Heart right ventricle (tissue), 16 donors: ENCODE data around the gene IL1RAPL2. TPM values are rescaled to one million over a fixed set of nuclear protein-coding genes. Genes with fewer than 3 reads are reported as not detected.
"Not testable (repeated sequence)": the region's sequence is repeated elsewhere in the genome, so short reads cannot be mapped to it uniquely, and the experiment has no call there.

Source experiments
- ATAC-seq, 8 donors: fragments of 200-7000 bp; cut with Tn5 transposase; one replicate each; pipeline ENCODE4 v1.9.1; 2020; ENCODE audit warnings: mild to moderate bottlenecking in 8 of 8, moderate library complexity in 8 of 8, moderate number of reproducible peaks in 1 of 8
- DNase-seq, 2 donors: peaks; one replicate each; pipeline ENCODE4 v3.0.0-alpha.2; 2020
- H3K27ac ChIP-seq, 10 donors: fragments of 200-600 bp; sonication (generic) in 2 of 10; one replicate each; pipeline versions ENCODE4 v1.5.0 to v1.8.0; 2020 to 2022; ENCODE audit warnings: mild to moderate bottlenecking in 3 of 10
- H3K27me3 ChIP-seq, 7 donors: fragments of 200-600 bp; one replicate each; pipeline ENCODE4 v1.8.0; 2021 to 2022; ENCODE audit warnings: mild to moderate bottlenecking in 2 of 7
- H3K36me3 ChIP-seq, 9 donors: fragments of 200-600 bp; sonication (generic) in 1 of 9; one replicate each; pipeline versions ENCODE4 v1.5.0 to v1.8.0; 2020 to 2022; ENCODE audit warnings: mild to moderate bottlenecking in 2 of 9
- H3K4me1 ChIP-seq, 9 donors: fragments of 200-600 bp; sonication (generic) in 1 of 9; one replicate each; pipeline versions ENCODE4 v1.5.0 to v1.8.0; 2020 to 2022; ENCODE audit warnings: mild to moderate bottlenecking in 4 of 9
- H3K4me3 ChIP-seq, 10 donors: fragments of 200-600 bp; sonication (generic) in 2 of 10; one replicate each; pipeline versions ENCODE4 v1.5.0 to v1.8.0; 2020 to 2022; ENCODE audit warnings: mild to moderate bottlenecking in 7 of 10, moderate library complexity in 2 of 10
- H3K9me3 ChIP-seq, 11 donors: fragments of 200-600 bp in 10 of 11; sonication (generic) in 2 of 11; one replicate each; pipeline versions ENCODE4 v1.5.0 to v1.8.0; 2013 to 2022; ENCODE audit warnings: mild to moderate bottlenecking in 2 of 11, control low read depth in 1 of 11, moderate library complexity in 1 of 11
- CTCF ChIP-seq, 9 donors: fragments of 200-600 bp; sonication (generic) in 2 of 9; IDR thresholded peaks; one replicate each; pipeline versions ENCODE4 v1.5.0 to v1.8.0; 2021 to 2022; ENCODE audit warnings: antibody characterized with exemption in 9 of 9, mild to moderate bottlenecking in 5 of 9, moderate library complexity in 1 of 9
- WGBS, 2 donors: extraction: QIAGEN DNeasy Blood & Tissue Kit; methylation state at CpG; one replicate each; pipeline ENCODE4 v1.1.7; 2013; ENCODE audit warnings: inconsistent platforms in 1 of 2; 5-methylcytosine and 5-hydroxymethylcytosine counted together
- intact Hi-C, 10 donors: fragments of 100-400 bp; cut with DNase I; formaldehyde crosslinking; loops; one replicate each; pipeline versions ENCODE4 v1.11.1 to v1.14.2; 2022
- polyA plus RNA-seq, 2 donors: library from polyadenylated mRNA; stranded (reverse); fragments of 200-250 nt; gene quantifications; one replicate each; pipeline ENCODE4 v1.2.3, GENCODE V29; 2013
- total RNA-seq, 10 donors: library from RNA; stranded (reverse); fragmentation: NEBNext Ultra II Directional in 3 of 10; extraction: Animal tissue kit (Norgen Biotek cat#: 25700) in 3 of 10; gene quantifications; one replicate each; pipeline versions ENCODE4 v1.2.1 to v1.2.4, GENCODE V29; 2021 to 2023
- donor health status: Arrhythmogenic right ventricular cardiomyopathy.
- donor health status: ischemic (EF 13 %, LVEDD 7.1; RV severe dilation, severe dysfunction).
- donor health status: healthy with polysubstance abuse.
- donor health status: DM: no; HTN: yes; CAD: no.
- donor health status: DM: no; HTN: no; CAD: no.
- donor health status: ischemic (EF 25% LVEDD 6.9; RV normal size, moderate dysfunction).
- donor health status: ischemic (EF 25% LVEDD 5.7; RV mildly dilated, moderate dysfunction).
- donor health status: healthy.
- donor health status: DM: yes; HTN: yes; CAD: no.
- donor health status: Ischemic cardiomyopathy.
- donor health status: ischemic (EF 35%, LVEDD 5.7; RV mildly dilated, moderate dysfunction).
- donor health status: nonischemic (EF 11% LVEDD 7.7; RV severe dilation, severe dysfunction).
- donor health status: DM: yes; HTN: yes; CAD: no.
- donor health status: PGD.
- donor health status: ischemic (EF 29% LVEDD 5.4; RV normal size, mild dysfunction).
- donor health status: nonischemic (EF 23%, LVEDD 6.1; RV moderate dilation, normal function).

The IL1RAPL2 gene
- total and polyA plus RNA-seq, 12 donors: 0.01 TPM; not detected in 11

- H3K27me3 ChIP-seq: peaks cover 0 to 24% (median 0%) of the 10 kb centered on the region in 7 donors
- no peak for DNase-seq
- intact Hi-C loops: no loop called here
- TF ChIP-seq CTCF (IDR thresholded peaks at IDR 0.05): no peak
- H3K4me1 ChIP-seq: no peaks in the 10 kb centered on the region
- H3K4me3 ChIP-seq: no peak overlapping the region
- no peaks in the 10 kb centered on the region for H3K36me3 ChIP-seq
- H3K27ac ChIP-seq: no peak overlapping the region
- no peaks in the 10 kb centered on the region for H3K9me3 ChIP-seq
- ATAC-seq: no peak
- 78 to 79% methylated on average over 2 of the region's 2 CpGs for WGBS, 2 donors
Measured at GRCh38 chrX:105653891-105654290, 1087.9 kb downstream of the IL1RAPL2 start.

GRCh38 chrX:105658136-105658535 is 1092.1 kb downstream of the IL1RAPL2 start:
- no peak for DNase-seq
- no peaks in the 10 kb centered on the region for H3K9me3 ChIP-seq
- ATAC-seq: no peak
- H3K27ac ChIP-seq: no peak overlapping the region
- no peak overlapping the region for H3K4me3 ChIP-seq
- H3K36me3 ChIP-seq: no peaks in the 10 kb centered on the region
- H3K27me3 ChIP-seq: peaks cover 0 to 18% (median 0%) of the 10 kb centered on the region in 7 donors
- no peak for TF ChIP-seq CTCF (IDR thresholded peaks at IDR 0.05)
- intact Hi-C loops: no loop called here
- WGBS, 2 donors: 91 to 100% methylated on average over 2 of the region's 2 CpGs
- H3K4me1 ChIP-seq: no peaks in the 10 kb centered on the region

- 91 to 96% methylated on average over 2 of the region's 2 CpGs for WGBS, 2 donors
- Histone ChIP-seq H3K36me3 (no peaks in the 10 kb centered on the region), H3K4me3 (no peak overlapping the region), H3K9me3 (no peaks in the 10 kb centered on the region), H3K4me1 (no peaks in the 10 kb centered on the region), H3K27me3 (peaks cover 0 to 2% (median 0%) of the 10 kb centered on the region in 7 donors), H3K27ac (no peak overlapping the region)
- no peak for ATAC-seq
- DNase-seq: no peak
- intact Hi-C loops: no loop called here
- no peak for TF ChIP-seq CTCF (IDR thresholded peaks at IDR 0.05)
Measured at GRCh38 chrX:105662248-105662647, 1096.2 kb downstream of the IL1RAPL2 start.

DNA sequence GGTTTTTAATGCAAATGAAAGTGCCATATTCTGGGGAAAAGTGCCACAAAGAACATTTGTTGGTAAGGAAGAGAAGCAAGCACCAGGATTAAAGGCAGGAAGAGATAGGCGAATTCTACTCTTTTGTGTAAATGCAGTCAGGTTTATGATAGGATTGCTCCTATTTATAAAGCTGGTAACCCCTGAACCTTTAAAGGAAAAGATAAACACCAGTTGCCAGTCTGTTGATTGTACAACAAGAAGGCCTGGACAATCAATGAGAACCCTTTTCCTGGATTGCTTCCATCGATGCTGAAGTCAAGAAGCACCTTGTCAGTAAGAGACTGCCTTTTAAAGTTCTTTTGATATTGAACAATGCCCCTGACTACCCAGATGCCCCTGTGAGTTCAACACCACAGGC is 1098.2 kb downstream of the IL1RAPL2 start:
- TF ChIP-seq CTCF (IDR thresholded peaks at IDR 0.05): no peak
- no peak for ATAC-seq
- intact Hi-C loops: no loop called here

DNA sequence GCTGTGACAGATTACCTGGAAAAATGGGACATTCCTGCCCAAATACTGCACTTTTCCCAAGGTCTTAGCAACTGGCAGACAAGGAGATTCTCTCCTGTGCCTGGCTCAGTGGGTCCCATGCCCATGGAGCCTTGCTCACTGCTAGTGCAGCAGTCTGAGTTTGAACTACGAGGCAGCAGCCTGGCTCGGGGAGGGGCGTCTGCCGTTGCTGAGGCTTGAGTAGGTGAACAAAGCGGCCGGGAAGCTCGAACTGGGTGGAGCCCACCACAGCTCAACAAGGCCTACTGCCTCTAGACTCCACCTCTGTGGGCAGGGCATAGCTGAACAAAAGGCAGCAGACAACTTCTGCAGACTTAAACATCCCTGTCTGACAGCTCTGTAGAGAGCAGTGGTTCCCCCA is 1118.3 kb downstream of the IL1RAPL2 start:
- intact Hi-C loops, H3K27ac ChIP-seq, H3K36me3 ChIP-seq, H3K4me1 ChIP-seq, DNase-seq, H3K27me3 ChIP-seq, ATAC-seq, H3K9me3 ChIP-seq, H3K4me3 ChIP-seq: not testable (repeated sequence)
- whole genome bisulfite sequencing, 2 donors: 89 to 95% methylated on average over 7 of the region's 7 CpGs

More for the DNA sequence above, 1098.2 kb downstream of the IL1RAPL2 start:
- 44 to 55% methylated on average over 2 of the region's 2 CpGs for WGBS, 2 donors
- no peaks in the 10 kb centered on the region for H3K36me3 ChIP-seq
- H3K27me3 ChIP-seq: peaks cover 0 to 2% (median 0%) of the 10 kb centered on the region in 7 donors
- no peaks in the 10 kb centered on the region for H3K9me3 ChIP-seq
- no peaks in the 10 kb centered on the region for H3K4me1 ChIP-seq
- DNase-seq: no peak
- no peak overlapping the region for H3K4me3 ChIP-seq
- no peak overlapping the region for H3K27ac ChIP-seq
